GM21360 (cell line): ENCODE results near the gene RGS13.

ENCODE experiments used
- ATAC-seq: cut with Tn5 transposase; IDR thresholded peaks from one replicate; pipeline ENCODE4 v1.9.1; 2021; ENCODE audit warnings: mild to moderate bottlenecking, moderate library complexity; ENCODE audit not compliant: unreplicated experiment

RGS13 gene

DNA sequence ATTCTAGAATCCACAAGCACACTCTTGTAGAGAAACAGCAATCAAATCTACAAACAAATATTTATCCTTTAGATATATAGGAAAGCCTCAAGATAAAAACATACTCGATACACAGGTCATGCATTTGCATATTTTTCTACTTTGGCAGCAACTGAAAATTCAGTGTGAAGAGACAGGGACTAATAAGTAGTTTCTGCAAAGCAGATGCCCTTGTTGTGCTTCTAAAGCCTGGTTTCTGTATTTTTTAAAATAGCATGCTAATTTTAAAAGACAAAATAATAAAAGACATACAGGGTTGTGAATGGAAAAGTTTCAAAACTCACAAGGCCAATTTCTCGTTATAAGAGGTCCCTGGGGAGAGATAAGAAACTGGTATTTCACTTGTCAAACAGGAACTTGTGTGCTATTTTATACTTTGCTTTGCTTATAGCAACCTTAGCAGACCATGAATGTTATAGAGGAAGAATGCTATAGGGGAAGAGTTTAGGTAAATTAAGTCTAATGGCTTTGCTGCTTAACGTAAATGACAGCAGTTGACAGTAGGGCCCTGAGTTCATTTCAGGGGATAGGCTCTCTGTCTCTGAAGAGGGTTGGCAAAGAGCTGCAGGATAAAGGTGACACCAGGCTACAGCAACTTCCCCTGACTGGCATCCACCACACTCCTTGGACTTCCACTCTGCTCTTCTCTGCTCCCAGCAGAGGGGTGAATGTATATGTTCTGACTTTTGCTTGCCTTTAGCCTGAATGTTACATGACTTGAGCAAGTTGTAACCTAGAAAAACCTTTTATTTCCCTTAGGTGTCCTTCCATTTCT, 9.4 kb upstream of the RGS13 start:
- peak; percentile 84 for ATAC-seq

DNA sequence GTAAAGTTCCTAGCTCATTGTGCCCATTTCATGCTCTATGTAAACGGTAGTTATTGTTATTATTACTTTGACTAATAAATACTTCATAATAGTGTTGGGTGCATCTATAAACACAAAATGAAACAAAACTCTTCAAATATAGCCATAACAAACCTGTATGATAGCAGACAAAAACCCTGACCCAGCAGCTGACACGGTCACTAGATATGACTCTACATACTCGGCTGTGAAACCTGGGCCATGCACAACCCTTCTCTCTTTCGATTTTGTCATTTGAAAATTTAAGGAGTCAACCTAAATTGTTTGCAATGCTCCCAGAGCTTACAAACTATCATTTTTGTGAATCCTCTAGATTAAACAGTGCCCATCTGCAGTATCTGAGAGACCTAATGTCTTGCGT, 8.0 kb upstream of the RGS13 start:
- peak; percentile 48 for ATAC-seq

DNA sequence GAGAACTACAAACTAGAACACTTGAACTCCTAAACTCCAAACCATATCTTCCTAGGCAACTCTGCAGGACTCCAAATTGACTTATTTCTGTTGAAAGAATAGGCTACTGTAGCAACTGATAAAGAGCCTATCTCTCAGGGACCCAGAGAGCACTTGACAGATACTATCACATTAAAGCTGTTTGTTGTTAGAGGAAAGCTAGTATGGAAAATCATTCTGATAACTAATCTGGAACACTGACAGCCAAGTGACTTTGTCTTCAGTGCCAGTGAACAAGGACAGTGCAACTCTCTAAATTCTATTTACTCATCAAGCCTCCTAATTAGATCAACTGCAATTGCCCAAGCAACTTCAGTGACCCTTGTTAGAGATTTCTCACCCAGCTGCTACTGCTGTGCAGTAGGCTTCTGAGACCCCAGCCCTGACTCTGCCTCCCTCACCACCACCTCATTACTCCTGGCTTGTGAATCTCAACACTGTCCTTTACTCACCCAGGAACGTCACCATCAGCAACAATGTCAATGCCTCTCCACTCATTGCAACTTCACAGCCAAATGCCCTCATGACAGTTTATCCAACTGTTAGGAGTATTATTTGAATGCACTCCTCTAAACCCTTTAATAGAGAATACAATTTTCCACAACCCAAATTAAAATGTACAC, 7.4 kb upstream of the RGS13 start:
- ATAC-seq = no peak

DNA sequence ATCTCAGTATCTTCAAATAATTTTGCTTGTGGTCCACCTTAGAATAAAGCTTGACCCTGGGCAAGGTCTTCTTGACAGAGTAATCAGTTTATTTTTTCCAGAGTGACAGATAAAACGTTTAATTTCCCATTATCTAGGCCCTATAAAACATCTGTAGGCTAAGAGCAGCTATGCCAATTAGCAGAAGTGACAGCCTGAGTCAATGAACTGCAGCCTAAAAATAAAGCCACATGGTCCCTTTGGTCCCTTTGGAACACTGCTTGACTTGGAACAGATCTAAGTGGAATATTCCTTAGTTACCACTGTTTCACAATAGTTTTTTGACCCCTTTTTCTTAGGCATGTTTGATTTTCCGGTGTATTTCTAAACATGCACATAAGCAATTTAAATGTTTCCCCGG, 6.3 kb upstream of the RGS13 start:
- no peak for ATAC-seq

DNA sequence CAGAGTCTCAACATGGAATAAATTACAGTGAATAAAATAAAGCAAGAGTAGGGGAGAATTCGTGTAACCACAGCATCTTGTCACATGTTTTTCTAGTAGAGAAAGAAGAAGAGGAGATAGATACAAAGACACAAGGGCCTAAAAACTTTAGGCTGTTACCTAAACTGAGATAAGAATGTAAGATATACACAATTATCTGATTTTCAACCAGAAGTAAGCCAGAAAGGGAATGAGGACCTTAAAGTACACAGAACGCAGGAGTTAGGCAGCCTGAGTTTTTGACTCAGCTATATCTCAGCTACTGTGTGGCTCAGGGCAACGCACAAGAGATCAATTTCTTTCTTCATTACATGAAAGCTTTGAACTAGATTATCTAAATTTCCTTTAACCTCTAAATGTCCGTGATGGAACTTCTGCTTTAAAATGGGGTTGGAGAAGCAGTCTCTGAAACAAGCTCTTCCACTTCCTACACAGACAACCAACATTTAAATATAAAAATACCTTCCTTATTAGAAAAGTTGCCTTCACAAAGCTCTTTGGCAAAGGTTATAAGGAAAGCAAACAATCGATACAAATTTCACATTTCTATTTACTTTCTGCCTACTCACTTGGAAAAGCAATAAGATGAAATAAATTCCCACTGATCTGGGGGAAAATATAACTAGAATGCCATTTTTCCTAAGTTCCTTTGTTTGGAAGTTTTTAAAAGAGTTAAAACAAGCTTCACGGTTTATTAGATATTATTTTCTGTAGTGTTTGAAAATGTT, 5.2 kb upstream of the RGS13 start:
- ATAC-seq = no peak

DNA sequence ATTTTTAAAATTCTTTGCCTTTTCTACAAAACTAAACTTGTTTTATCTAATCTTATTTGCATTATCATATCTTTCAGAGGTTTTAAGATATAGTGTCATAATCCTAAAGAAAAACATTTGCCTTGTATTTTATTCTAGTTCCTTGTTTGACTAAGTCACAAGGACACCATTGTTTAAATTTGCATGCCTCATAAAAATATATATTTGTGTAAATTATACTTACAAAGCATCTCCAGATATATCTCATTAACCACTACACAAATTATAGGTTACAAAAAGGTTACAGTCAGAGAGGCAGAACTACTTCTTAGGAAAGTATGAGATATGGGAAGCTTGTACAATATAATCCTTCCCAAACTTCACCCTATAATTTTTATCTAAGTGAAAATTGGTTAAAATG, 4.2 kb upstream of the RGS13 start:
- no peak for ATAC-seq

DNA sequence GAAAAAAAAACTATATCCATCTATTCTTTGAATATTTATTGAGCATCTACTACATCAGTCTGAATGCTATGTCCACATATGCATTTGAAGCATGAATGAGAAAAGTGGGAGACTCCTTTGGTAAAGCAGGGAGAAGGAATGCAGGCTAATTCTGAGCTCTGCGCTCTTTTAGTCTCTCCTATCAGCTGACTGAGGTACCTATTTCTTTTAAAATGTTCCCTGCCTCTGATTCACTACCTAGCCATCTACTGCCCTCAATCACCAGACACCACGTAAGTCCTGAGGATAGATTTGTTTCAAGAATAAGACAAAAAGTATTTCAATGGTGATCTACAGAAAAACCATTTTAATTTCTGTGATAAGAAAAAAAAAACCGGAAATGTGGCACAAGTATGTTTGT, 3.8 kb upstream of the RGS13 start:
- no peak for ATAC-seq

DNA sequence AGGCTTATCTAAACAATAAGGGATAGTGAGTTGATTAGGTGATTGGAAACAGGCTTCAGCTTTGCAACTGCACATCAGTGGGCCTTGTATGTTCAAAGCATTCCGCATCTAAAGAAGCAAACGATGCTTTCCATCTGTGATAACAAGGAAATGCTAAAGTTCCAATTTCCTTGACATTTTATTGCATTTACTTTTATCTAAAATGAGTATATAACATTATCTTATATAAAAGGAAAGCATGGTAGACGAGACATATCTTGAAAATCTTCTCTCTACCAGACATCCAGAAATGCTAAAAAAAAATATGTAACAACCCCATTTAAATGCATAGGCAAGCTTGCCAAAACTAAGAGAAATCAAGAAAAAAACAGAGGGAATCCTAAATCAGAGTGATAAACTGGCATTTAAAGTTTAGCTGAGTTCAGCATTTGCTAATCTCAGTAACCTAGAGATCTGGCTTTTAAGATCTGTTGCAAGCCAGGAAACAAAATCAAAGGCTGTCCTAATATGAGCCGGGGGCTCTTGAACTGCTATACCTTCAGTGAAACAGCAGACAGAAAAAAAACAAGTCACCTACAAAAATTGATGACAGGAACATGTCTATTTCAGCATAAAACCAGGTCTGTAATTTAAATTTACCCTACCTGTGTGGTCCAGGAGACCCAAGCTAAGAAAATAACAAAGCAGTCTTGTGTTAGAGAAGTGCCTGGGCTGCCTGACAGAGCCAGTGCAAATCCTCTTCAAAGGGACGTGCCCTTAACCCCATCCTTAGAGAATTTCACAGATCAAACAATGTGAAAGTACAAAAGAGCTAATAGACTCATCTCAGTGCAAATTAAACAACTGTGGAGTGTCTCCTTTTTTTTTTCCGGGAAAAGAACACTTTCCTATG, 3.1 kb upstream of the RGS13 start:
- no peak for ATAC-seq

DNA sequence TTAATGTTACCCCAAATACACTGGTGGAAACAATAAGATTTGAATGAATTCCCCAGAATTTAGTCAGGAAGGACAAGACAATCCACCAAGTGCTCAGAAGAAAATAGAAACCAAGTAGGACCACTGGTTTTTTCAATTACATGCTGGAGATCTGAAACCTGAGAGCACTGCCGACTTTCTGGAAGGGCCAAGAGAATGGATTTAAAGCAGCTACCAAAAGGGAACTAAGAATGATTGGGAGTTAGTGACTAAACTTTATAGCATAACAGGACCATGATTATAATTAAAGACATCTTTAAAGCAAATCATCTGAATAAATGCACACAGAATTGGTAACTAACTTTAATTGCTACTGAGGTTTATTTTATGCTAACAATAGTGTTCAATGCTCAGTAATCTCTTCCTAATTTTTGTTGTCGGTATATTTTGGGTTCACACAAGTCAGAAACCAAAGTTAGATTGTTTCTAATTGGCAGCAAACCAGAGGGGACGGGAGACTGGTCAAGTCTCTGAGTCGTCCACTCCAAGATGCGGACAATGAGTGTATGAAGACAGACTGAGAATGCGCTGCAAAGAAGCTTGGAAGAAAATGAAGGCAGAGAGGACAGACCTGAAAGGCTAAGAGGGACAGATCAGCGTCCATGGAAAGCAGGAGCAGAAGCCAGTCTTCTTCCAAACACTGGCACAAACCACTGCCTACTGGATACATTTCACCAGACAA, 2.3 kb upstream of the RGS13 start:
- ATAC-seq = no peak

DNA sequence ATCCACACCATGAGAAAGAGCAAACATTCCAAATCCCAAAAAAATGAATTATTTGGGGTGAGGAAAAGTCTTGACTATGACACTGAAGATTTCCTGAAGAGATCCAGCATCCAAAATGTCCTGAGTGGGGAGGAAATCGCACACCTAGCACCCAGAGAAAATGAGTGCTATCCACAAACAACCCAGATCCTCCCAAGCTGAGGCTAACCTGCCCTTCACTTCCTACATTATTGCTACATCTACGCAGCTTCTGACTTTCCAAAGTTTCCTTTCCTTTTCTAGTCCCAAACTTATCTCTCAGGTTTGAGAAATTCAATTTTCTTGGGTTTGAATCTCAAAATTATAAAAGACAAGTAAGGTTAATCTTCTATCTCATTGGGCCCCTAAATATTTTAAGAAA, 906 bp upstream of the RGS13 start:
- ATAC-seq = no peak

DNA sequence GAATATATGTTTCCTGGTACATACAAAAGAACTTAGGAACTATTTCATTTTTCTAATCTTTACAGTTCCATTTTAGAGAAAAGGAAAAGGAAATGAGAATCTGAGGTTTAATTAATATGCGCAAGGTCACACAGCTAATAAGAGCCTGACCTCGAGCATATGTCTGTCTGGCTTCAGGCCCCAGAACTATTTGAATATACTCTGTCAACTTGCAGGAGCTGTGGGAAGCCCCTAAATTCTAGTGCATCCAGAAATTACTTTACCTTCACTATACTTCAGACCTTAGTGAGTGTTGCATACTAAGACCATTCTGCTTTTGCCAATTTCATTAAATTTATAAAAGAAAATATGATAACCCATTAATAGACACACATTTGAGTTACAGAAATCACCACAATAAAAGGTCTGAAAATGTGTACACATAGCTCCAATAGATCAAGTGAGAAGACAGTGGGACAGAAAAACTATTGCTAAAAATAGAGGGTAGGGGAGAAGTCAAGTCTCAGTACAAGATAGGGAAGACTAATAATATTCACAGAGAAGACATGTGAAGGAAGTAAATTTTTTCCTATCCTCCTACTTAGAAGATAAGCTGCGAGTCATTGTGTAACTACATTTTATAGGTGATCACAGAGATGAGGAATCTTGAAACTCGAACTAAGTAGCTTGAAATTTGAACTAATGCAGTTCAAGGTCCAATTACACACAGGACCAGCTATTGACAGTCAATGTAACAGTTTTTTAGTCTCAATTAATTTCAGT, 3.8 kb downstream of the RGS13 start:
- peak; percentile 79 for ATAC-seq

DNA sequence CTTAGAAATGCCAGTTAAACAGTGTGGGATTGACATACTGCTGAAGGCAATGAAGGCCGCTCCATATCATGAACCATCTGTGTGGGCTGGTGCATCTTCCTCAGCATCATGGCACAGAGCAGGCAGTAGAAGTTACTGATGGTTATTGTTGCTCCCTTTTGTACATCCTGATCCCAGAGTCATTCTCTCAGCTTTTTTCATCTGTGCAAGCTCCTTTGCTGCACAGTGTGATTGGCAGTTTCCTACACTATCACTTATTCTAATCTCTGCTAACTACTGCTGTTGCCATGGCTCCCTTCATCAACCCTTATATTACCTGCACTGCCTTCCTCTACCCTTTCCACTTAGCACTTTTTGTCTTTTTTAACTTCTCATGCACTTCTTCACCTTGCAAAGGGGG, 16.2 kb downstream of the RGS13 start:
- no peak for ATAC-seq

DNA sequence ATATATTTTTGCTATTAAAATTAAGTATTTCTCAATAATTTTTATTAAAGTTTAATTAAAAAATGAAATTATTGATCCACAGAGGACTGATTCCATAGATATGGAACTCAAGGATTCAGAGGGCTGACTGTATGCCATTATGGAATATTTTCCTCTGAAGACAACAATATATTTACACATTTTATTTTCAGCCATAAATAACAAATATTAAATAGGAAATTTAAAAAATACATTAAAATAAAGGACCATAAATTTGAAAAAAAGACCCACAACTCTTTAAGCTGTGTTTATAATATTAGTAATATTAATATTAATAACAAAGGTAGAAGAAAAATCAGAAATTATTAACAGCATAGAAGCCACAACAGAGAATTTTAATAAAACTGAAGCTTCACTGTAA, 18.2 kb downstream of the RGS13 start:
- ATAC-seq = no peak

DNA sequence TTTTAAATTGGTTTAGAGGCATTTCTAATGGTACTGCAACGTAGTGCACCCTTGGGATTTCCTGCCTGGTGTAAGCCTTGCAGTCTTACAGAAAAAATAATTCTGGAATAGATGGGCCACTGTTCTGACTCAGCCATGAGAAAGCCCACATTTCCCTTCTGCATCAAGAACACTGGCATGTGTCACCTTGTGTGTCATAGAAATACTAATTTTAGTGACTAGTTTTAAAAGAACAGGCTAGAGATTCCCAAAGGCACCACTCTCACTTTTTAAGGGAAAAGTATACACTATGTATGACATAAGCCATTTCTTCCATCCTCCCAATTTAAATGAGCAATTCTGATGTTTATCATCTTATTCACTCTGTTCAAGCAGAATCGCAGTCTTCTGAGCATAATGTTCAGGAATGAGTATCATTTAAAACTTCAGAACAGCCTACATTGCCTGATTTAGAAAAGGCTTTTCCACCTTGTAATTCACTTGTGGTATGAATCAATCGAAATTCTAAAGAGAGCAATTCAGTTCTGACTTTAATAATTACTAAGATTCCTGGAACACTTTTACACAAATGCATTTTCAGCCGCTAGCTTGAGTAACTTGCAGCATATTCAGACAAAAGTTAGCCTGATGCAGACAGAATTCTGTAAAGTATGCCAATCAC, 18.8 kb downstream of the RGS13 start:
- ATAC-seq = no peak

DNA sequence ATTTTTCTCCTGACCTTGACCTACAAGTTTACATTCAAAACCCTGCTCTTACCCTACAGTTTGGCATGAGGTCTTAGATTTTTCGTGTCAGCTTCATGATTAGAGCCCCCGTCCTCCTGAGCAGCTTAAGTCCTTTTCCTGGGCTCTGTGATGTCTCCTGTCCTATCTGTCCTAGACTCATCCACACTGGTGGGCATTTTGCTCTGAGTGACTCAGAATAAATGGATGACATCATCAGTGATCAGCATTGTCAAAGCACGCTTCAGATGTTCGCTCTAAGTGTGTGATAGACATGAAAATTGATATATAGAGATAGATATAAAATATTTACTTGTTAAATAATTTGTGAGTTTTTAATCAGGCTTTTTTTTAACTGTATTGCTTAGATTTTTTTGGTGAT, 21.8 kb downstream of the RGS13 start:
- ATAC-seq = no peak

DNA sequence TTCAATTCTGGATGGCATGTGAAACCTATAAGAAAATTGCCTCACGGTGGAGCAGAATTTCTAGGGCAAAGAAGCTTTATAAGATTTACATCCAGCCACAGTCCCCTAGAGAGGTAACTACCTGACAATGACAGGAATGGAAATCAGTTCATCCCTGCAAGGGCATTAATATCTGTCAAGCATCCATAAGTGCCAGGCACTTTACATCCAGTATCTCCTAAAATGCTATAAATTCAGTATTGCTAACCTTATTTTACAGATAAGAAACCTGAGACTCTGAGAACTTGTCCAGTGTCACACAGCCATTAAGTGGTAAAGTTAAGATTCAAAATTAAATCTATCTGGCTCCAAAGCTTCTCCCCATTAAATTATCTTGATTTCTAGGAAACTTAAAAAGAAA, 22.3 kb downstream of the RGS13 start:
- no peak for ATAC-seq

DNA sequence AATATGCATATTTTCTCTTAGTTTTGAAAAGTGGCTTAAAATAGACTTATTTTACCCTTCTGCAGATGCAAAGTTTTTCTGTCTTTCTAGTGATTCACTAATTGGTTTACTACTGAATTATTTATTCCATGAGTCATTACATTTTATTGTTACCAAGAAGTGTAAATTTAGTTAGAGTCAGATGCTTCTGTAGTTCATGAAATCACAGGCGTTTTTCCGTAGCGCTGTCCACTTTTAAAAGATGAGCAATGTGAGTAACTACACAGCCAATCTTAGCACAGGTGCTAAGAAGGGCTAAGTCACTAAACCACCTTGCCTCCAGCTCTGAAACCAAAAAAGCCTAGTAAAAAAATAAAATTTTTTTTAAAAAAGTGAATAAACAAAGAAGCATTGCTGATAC, 24.7 kb downstream of the RGS13 start:
- no peak for ATAC-seq

DNA sequence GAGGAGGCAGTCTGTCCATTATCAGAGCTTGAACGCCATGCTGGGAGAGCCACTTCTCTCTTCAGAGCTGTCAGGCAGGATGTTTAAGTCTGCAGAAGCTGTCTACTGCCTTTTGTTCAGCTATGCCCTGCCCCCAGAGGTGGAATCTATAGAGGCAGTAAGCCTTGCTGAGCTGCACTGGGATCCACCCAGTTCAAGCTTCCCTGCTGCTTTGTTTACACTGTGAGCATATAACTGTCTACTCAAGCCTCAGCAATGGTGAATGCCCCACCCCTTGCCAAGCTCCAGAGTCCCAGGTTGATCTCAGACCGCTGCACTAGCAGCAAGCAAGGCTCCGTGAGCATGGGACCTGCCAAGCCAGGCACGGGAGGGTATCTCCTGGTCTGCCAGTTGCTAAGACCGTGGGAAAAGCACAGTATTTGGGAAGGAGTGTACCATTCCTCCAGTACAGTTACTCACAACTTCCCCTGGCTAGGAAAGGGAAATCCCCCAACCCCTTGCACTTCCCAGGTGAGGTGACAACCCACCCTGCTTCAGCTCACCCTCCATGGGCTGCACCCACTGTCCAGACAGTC, 32.5 kb downstream of the RGS13 start:
- ATAC-seq = no peak

DNA sequence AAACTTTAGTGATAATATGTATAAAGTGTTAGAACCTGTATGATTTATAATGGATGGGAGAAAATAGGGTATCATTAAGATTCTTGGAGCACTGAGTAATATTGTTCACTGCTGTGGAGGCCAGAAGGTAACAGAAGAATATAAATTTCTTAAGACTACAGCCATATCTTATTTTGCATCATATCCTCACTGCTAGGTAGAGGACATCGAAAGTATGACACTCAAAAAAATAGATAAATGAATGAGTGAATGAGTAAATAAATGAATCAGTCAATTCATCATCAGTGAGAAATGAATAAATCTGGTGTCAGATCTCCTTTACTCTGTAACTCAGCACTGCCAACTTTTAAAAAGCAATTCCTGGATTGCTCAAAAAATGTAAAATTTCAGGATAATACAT, 33.2 kb downstream of the RGS13 start:
- no peak for ATAC-seq
